ENCODE results near the gene NPDC1.
A peak's percentile ranks its signal among the peaks of the same experiment; 100 is the strongest.

NPDC1 gene

GRCh38 chr9:137084526-137084925 lies 38.5 kb upstream of the NPDC1 start:
- TF ChIP-seq, protein P1, sequence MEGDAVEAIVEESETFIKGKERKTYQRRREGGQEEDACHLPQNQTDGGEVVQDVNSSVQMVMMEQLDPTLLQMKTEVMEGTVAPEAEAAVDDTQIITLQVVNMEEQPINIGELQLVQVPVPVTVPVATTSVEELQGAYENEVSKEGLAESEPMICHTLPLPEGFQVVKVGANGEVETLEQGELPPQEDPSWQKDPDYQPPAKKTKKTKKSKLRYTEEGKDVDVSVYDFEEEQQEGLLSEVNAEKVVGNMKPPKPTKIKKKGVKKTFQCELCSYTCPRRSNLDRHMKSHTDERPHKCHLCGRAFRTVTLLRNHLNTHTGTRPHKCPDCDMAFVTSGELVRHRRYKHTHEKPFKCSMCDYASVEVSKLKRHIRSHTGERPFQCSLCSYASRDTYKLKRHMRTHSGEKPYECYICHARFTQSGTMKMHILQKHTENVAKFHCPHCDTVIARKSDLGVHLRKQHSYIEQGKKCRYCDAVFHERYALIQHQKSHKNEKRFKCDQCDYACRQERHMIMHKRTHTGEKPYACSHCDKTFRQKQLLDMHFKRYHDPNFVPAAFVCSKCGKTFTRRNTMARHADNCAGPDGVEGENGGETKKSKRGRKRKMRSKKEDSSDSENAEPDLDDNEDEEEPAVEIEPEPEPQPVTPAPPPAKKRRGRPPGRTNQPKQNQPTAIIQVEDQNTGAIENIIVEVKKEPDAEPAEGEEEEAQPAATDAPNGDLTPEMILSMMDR (IDR thresholded peaks at IDR 0.05; ENCODE audit: insufficient read depth, missing control alignments) = no peak
- FAIRE-seq (no peak), DNase-seq (ENCODE audit: insufficient read length, low spot score) (no peak)

DNA sequence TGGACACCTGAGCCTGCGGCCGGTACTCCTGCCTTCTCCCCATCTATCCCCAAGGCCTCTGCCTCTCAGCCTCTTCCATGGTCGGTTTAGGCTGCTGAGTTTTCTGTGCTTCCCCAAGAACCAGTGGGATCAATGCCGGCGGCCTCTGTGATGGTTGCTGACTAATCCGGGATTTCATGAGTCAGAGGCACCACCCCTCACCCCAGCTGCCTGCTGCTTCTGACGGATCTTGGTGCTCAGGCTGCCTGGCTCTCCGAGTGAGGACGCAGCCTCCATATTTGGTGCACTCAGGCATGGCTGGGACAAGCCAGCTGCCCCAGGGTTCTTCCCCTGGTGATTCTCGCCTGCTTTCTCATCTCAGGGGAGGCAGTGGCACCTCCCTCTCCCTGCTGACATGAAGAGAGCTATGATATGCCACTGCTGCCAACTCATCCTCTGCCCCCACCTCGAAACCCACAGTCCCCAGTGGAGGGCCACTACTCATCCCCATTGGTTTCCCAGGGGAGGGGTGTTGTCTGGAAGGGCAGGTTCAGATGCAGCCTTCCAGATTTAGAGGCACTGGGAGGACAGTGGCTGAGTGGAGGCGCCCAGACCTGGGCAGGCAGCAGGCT lies 37.5 kb upstream of the NPDC1 start:
- TF ChIP-seq, protein P1 (IDR thresholded peaks at IDR 0.05; ENCODE audit: insufficient read depth, missing control alignments) = no peak
- FAIRE-seq (no peak), DNase-seq (ENCODE audit: insufficient read length, low spot score) (peak; percentile 69)

DNA sequence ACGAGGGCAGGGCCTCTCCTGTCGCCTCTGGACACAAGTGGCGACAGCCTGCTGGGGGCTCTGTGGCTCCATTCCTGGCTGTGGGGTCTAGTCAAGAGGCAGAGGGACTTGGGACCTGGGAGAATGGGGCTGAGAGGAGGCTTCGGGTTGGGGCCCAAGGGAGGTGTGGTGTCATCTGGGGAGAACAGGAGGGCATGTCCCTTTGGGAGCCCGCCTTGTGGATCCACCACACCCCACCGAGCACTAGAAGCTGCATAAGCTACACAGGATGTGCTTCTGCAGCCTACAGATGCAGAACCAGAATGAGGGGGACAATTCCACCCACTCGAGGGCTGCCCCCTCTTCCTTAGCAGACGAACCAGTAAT lies 36.9 kb upstream of the NPDC1 start:
- FAIRE-seq (no peak), DNase-seq (ENCODE audit: insufficient read length, low spot score) (no peak)
- TF ChIP-seq, protein P1 (IDR thresholded peaks at IDR 0.05; ENCODE audit: insufficient read depth, missing control alignments) = no peak

DNA sequence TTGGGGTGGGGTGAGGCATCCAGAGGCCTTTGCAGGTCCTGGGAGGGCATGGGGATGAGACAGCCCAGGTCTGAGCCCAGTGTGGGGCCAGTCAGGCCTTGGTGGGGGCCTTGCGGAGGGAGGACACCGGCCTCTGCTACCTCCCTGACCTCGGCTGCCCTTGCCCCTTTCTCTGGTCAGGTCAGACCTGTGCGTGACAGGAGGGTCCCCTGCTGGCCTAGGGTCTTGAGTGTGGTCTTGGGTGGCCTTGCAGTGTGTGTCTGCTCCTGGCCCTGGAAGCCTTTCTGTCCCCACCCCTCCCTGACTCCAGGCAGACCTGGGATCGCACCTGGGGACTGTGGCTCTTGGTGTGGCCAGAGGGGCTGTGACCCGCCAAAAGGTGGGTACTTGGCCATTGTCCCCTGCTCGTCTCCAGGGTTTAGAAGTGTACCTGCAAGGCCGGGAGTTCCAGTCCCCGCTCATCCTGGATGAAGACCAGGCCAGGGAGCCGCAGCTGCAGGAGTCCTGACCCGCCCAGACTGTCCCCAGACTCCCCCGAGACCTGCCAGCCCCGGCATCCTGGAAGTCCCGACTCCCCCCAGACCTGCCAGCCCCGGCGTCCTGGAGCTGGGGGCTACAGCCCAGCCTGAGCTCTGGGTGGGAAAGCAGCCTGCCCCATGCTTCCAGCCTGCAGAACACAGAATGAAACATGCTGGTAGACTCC lies 36.4 kb upstream of the NPDC1 start:
- DNase-seq (ENCODE audit: insufficient read length, low spot score) = no peak
- TF ChIP-seq, protein P1 (IDR thresholded peaks at IDR 0.05; ENCODE audit: insufficient read depth, missing control alignments) = no peak
- no peak for FAIRE-seq

GRCh38 chr9:137080260-137081122 lies 34.5 kb upstream of the NPDC1 start:
- no peak for DNase-seq (ENCODE audit: insufficient read length, low spot score)
- TF ChIP-seq, protein P1 (IDR thresholded peaks at IDR 0.05; ENCODE audit: insufficient read depth, missing control alignments) = no peak
- FAIRE-seq = no peak

DNA sequence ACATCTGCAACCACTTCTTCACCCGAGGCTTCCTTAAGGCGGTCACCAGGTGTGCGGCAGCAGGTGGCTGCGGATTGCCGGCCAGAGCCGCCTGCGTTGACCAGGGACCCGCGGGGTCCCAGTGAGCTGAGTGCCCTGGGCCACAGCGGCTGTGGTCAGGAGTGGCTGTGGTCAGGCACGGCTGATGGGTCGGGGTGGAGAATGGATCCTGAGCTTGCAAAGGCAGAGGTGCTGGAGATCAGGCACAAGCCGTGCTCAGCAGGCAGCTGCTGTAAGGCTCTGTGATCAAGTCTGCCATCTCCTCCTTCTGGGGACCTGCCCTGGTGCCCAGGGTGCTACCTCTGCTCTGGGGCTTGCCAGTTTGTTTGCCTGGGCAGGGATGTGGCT lies 33.4 kb upstream of the NPDC1 start:
- no peak for DNase-seq (ENCODE audit: insufficient read length, low spot score)
- TF ChIP-seq, protein P1 (IDR thresholded peaks at IDR 0.05; ENCODE audit: insufficient read depth, missing control alignments) = no peak
- FAIRE-seq = no peak

All from D721Med (cell line).